Neuron (in vitro differentiated cells): ENCODE data around the gene TNNI3K.
"Not testable (repeated sequence)": the region's sequence is repeated elsewhere in the genome, so short reads cannot be mapped to it uniquely, and the experiment has no call there.

Experiments
- H2AFZ ChIP-seq: one replicate; pipeline ENCODE4 v1.6.1; 2013; ENCODE audit warnings: low read depth, mild to moderate bottlenecking, inconsistent platforms, low read length, moderate library complexity
- H3K27me3 ChIP-seq: one replicate; pipeline ENCODE4 v1.6.1; 2013; ENCODE audit warnings: low read length; ENCODE audit not compliant: insufficient read depth
- H3K36me3 ChIP-seq: one replicate; pipeline ENCODE4 v1.6.1; 2013; ENCODE audit warnings: low read length; ENCODE audit not compliant: insufficient read depth
- H3K4me1 ChIP-seq: one replicate; pipeline ENCODE4 v1.6.1; 2013; ENCODE audit warnings: low read length; ENCODE audit not compliant: insufficient read depth
- H3K4me3 ChIP-seq: 2 replicates; pipeline ENCODE4 v1.5.1; 2013; ENCODE audit warnings: mild to moderate bottlenecking, low read length, moderate library complexity
- H3K9me3 ChIP-seq: one replicate; pipeline ENCODE4 v1.6.1; 2013; ENCODE audit warnings: low read length

Gene TNNI3K

DNA sequence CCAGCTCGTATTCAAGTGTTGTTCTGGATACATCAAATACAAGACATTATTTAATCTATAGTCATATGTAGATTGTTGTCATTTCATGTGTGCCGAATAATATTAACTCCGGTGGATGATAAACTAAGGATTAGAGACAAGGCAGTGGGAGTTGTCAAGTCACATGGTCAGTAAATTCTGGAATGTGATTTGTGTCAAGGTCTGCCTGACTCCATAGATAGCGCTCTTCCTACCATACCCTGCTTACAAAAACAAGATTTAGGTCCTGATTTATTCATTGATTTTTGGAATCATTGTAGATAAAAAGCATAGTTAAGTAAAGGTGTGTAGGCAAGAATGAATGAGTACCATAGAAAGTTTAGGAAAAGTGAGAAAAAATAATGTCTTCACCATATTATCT, 2.6 kb downstream of the TNNI3K start:
- Histone ChIP-seq H3K27me3 (no peaks in the 10 kb centered on the region), H3K9me3 (no peaks in the 10 kb centered on the region), H3K4me3 (no peak overlapping the region), H3K4me1 (no peaks in the 10 kb centered on the region), H3K36me3 (no peaks in the 10 kb centered on the region), H2AFZ (no peak overlapping the region)

DNA sequence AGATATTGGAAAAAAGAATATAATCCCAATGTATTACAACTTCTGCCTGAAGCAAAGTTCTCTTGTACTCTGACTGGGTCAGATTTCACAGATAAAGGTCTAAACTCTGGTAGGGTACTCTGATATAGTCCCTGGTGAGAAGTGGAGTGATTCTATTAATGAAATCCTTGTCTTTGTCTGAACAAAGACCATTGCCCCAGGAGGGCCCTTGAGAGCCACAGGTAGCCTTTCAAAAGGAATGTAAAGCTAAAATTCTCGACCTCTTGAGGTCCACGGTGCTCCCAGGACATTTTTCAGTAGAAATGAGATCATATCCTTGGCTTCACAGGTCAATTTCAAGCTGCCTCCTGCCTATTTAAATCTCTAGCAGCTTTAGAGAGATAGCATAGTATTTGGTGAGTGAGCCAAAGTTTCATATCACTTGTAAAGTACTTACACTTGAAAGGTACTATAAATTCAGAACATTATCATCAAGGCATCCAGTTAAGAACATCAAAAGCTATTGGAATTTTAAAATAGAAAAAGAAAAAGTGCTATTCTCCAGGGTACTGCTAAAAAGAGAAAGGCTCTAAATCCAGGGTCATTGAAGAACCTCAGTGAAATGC, 10.1 kb downstream of the TNNI3K start:
- H3K4me3 ChIP-seq = no peak overlapping the region
- H2AFZ ChIP-seq = no peak overlapping the region
- peaks cover 25% of the 10 kb centered on the region for H3K4me1 ChIP-seq
- H3K36me3 ChIP-seq = no peaks in the 10 kb centered on the region
- no peaks in the 10 kb centered on the region for H3K27me3 ChIP-seq
- H3K9me3 ChIP-seq = no peaks in the 10 kb centered on the region

DNA sequence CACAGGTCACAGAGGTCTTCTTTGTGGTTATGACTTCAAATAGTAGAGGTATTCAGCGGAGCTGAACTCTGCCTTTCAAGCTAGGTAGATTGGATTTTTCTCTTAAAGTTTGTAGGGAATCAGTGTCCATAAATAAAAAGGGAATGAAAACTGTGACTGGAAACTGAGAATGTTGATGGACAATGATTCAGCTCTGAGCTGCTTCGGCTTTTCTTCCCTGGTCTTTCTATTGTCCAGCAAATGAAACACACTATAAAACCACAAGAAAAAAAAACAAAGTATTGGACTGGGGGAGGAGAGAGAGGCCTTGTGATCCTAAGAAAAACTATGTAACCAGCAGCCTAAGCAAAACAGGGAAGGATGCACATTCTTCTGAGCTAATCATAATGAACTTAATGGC, 11.1 kb downstream of the TNNI3K start:
- Histone ChIP-seq H3K4me1 (peaks cover 25% of the 10 kb centered on the region), H3K36me3 (no peaks in the 10 kb centered on the region), H3K27me3 (no peaks in the 10 kb centered on the region), H3K9me3 (no peaks in the 10 kb centered on the region), H2AFZ (no peak overlapping the region), H3K4me3 (no peak overlapping the region)

DNA sequence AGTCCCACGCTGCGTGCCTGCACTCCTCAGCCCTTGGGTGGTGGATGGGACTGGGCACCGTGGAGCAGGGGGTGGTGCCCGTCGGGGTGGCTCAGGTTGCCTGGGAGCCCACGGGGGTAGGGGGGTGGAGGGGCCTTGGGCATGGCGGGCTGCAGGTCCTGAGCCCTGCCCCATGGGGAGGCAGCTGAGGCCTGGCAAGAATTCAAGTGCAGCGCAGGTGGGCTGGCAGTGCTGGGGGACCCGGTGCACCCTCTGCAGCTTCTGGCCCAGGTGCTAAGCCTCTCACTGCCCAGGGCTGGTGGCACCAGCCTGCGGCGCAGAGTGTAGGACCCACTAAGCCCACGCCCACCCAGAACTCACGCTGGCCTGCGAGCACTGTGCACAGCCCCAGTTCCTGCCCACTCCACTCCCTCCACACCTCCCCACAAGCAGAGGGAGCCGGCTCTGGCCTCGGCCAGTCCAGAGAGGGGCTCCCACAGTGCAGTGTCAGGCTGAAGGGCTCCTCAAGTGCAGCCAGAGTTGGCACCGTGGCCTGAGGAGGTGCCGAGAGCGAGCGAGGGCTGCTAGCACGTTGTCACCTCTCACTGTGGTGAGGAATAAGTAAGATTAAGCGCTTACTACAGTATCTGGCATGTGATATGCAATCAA, 12.8 kb downstream of the TNNI3K start:
- Histone ChIP-seq H3K27me3 (no peaks in the 10 kb centered on the region), H3K4me3 (no peak overlapping the region), H2AFZ (no peak overlapping the region), H3K9me3 (no peaks in the 10 kb centered on the region), H3K36me3 (no peaks in the 10 kb centered on the region), H3K4me1 (peaks cover 25% of the 10 kb centered on the region)

DNA sequence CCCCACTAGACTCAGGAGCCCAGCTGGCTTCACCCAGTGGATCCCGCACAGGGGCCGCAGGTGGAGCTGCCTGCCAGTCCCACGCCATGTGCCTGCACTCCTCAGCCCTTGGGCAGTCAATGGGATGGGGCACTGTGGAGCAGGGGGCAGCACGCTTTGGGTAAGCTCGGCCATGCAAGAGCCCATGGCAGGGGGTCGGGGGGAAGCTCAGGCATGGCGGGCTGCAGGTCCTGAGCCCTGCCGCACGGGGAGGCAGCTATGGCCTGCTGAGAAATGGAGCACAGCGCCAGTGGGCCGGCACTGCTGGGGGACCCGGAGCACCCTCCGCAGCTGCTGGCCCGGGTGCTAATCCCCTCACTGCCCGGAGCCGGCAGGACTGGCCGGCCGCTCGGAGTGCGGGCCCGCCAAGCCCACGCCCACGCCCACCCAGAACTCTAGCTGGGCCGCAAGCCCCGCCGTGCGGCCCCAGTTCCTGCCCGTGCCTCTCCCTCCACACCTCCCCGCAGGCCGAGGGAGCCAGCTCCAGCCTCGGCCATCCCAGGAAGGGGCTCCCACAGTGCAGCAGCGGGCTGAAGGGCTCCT, 18.1 kb downstream of the TNNI3K start:
- not testable (repeated sequence) for H3K9me3 ChIP-seq, H3K36me3 ChIP-seq, H3K4me1 ChIP-seq, H3K27me3 ChIP-seq, H2AFZ ChIP-seq, H3K4me3 ChIP-seq

DNA sequence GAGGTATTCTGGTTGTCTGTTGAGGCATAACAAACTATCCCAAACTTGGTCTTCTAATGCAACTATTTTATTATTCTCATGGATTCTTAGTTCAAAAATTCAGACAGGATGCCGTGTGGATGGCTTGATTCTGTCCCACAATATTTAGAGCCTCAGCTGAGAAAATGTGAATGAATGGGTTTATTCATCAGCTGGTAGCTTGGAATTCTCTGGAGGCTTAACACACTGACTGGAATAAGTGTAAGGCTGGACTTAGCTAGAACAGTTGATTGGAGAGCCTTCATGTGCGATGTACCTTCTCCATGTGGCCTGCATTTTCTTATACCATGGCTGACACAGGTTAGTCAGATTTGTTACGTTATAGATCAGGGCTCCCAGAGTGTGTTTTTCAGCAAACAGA, 30.8 kb downstream of the TNNI3K start:
- no peak overlapping the region for H3K4me3 ChIP-seq
- no peaks in the 10 kb centered on the region for H3K27me3 ChIP-seq
- no peaks in the 10 kb centered on the region for H3K9me3 ChIP-seq
- no peaks in the 10 kb centered on the region for H3K36me3 ChIP-seq
- no peak overlapping the region for H2AFZ ChIP-seq
- H3K4me1 ChIP-seq = no peaks in the 10 kb centered on the region

DNA sequence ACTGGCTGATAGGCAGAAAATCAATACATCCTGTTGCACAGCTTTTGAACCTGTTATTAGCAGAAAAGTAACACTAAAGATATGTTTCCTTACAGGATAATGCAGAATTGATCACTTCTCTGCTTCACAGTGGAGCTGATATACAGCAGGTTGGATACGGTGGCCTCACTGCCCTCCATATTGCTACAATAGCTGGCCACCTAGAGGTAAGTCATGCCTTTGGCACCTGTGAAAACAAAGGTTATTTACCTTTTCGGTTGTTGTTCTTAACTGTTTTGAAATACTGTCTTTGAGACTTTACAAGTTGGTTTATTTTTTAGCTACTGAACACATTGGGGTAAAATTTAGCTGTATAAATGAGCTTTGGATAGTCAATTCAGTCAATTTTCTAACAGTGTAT, 36.3 kb downstream of the TNNI3K start:
- Histone ChIP-seq H3K9me3 (no peaks in the 10 kb centered on the region), H3K36me3 (no peaks in the 10 kb centered on the region), H2AFZ (no peak overlapping the region), H3K4me3 (no peak overlapping the region), H3K4me1 (no peaks in the 10 kb centered on the region), H3K27me3 (no peaks in the 10 kb centered on the region)

DNA sequence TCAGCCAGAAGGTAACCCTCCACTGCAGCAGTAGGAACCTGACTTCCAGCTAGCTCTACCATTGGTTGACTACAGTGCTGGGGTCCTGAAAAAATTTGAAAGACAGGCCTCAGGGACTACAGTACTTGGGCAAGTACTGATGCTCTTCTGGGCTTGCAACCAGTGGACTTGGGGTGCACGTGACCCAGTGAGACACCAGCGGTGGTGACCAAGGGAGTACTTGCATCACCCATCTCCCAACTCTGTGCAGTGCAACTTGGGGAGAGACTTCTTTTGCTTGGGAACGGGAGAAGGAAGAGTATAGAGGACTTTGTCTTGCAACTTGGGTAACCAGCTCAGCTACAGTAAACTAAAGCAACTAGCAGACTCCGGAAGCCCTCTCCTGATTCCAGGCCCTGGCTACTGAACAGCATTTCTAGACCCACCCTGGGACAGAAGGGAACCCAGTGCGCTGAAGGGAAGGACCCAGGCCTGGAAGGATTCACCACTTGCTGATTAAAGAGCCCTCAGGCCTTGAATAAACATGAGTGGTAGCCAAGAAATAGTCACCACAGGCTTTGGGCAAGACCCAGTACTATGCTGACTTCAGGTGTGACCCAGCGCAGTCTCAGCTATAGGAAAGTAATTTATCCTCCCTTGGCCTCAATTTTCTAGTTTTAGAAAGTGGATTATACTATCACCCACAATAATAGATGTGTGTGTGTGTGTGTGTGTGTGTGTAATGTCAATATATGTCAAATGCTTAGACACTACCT, 45.6 kb downstream of the TNNI3K start:
- Histone ChIP-seq H2AFZ (no peak overlapping the region), H3K4me3 (no peak overlapping the region), H3K27me3 (no peaks in the 10 kb centered on the region), H3K4me1 (no peaks in the 10 kb centered on the region), H3K9me3 (no peaks in the 10 kb centered on the region), H3K36me3 (no peaks in the 10 kb centered on the region)

DNA sequence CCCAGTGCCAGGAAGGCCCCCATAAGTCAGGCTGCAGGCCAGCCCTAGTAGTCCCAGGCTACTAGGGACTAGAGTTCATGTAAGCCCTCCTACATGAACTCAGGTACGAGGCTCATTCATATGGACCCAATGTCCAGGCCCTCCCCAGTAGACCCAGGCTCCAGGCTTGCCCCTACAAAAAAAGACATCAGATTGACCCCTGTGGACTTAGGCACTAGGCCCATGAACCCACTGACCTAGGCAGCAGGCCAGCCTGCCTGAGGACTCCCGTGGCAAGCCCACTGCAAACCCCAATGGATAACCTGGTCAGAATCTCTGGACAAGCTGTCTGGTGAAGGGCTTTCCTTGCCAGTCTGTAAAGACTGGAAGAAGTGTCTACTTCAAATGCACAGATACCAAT, 51.2 kb downstream of the TNNI3K start:
- Histone ChIP-seq H3K27me3 (no peaks in the 10 kb centered on the region), H3K36me3 (no peaks in the 10 kb centered on the region), H3K9me3 (no peaks in the 10 kb centered on the region), H2AFZ (no peak overlapping the region), H3K4me3 (no peak overlapping the region), H3K4me1 (no peaks in the 10 kb centered on the region)

DNA sequence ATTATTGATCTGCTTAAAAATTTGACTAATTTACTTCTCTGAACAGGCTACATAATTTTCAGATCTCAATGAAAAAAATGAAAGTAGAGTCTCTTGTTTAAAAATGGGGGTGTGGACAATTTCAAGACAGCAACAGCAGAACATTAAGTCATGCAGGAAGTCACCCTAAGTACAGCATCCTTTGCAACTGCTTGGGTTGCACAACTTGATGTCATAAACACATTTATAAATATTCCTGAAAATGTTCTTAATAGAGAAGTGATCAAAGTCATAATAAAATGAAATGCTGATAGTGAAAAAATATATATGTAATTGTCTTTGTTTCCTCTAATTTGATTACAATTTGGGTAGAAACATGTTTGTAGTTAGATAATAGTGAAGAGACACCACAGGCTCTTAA, 79.3 kb downstream of the TNNI3K start:
- Histone ChIP-seq H3K36me3 (no peaks in the 10 kb centered on the region), H3K27me3 (no peaks in the 10 kb centered on the region), H3K4me1 (peaks cover 8% of the 10 kb centered on the region), H3K9me3 (no peaks in the 10 kb centered on the region), H2AFZ (no peak overlapping the region), H3K4me3 (no peak overlapping the region)

DNA sequence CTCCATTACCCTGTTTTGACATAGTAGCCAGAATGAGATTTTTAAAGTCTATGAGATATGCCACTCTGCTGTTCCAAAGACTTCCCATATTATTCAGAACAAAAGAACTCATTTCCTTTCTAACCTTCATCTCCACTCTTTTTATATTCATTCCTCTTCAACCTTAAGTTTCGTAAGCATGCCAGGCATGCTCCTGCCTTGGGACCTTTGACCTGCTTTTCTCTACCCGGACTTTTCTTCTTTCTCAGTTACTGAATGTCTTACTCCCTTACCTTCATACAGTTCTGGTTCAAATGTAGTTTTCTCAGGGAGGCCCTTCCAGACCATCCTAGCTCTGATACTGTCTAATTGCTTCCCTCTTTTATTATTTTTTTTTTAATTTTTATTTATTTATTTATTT, 81.1 kb downstream of the TNNI3K start:
- Histone ChIP-seq H2AFZ (no peak overlapping the region), H3K36me3 (no peaks in the 10 kb centered on the region), H3K4me1 (peaks cover 13% of the 10 kb centered on the region), H3K4me3 (no peak overlapping the region), H3K9me3 (no peaks in the 10 kb centered on the region), H3K27me3 (no peaks in the 10 kb centered on the region)

DNA sequence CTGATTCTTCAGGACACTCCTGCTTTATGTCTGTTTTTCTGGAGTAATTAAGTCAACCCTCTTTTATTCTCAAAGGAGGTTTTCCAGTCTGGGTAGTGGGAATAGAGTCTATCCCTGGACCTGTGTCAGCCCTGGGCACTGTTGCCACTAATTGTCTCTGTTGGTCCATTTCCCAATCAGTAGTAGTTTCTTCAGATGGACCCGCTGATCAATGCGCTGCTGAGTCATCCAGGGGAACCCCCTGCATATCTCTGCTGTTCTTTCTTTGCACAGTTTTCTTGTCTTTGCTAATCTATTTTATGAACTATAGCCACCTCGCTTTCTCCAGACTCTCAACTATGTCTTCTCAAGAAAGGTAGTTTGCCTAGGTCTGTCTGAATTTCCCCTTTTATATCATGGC, 82.5 kb downstream of the TNNI3K start:
- H3K36me3 ChIP-seq = no peaks in the 10 kb centered on the region

DNA sequence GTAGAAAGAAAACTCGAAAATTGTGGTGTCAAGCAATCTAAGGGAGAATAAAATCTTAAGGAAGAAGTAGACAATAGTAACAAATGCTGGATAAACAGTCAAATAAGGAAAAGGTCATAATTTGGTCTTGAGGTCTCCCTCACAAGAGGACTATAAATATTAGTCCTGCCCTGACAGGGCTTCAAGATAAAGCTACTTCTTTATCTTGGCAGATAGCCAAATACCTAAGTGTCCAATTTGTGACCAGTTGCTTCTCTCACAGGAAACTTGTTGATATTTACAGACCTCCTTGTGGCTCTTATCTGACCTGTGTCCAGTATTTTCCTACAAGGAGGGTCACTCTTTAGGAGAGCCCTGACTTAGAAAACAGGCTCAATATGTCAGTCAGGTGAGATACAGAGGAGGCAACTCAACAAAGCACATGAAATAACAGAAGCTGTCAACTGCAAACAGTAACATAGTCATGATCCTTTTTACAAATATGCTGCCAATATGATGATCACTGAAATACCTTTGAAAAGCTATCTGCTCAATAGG, 88.8 kb downstream of the TNNI3K start:
- Histone ChIP-seq H3K36me3 (no peaks in the 10 kb centered on the region), H3K27me3 (no peaks in the 10 kb centered on the region), H3K9me3 (no peaks in the 10 kb centered on the region), H2AFZ (no peak overlapping the region), H3K4me1 (peaks cover 5% of the 10 kb centered on the region), H3K4me3 (no peak overlapping the region)

More for the DNA sequence above, 82.5 kb downstream of the TNNI3K start:
- H3K4me1 ChIP-seq = peaks cover 11% of the 10 kb centered on the region
- H3K4me3 ChIP-seq = no peak overlapping the region
- no peaks in the 10 kb centered on the region for H3K9me3 ChIP-seq
- no peak overlapping the region for H2AFZ ChIP-seq
- H3K27me3 ChIP-seq = no peaks in the 10 kb centered on the region
